ENCODE data around the gene WASF1.

DNA sequence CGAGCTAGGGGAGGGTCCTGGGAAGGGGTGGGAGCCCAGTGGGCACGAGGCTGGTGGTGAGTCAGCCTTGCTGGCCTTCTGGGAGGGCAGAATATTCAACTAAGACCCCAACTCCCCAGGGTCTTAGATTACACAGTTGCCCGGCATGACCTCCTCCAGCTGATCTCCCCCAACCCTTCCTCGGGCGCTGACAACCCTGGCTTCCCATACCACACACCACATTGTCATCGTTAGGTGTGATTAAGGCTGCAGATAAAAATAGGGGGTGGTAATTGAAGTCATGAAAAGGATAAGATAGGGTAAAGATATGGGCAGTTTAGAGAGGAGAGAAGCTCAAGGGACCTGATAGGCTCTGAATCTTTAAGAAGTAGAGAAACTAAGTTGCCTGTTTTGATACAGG lies 11.3 kb upstream of the WASF1 start:
- TF ChIP-seq EP300 (IDR thresholded peaks at IDR 0.05; ENCODE audit: low read depth) = no peak
- no peak for TF ChIP-seq CTCF (IDR thresholded peaks at IDR 0.05)
